Endodermal cell (in vitro differentiated cells): ENCODE results near the gene GALNT1. TPM values are rescaled to one million over a fixed set of nuclear protein-coding genes. Genes with fewer than 3 reads are reported as not detected.

Experiments
- DNase-seq: peaks from one replicate; pipeline ENCODE4 v3.0.0-alpha.2; 2017
- H3K27ac ChIP-seq: 2 replicates; pipeline ENCODE4 v1.5.1; 2013; ENCODE audit warnings: mild to moderate bottlenecking, low read depth, low read length, moderate library complexity
- H3K27me3 ChIP-seq: 2 replicates; pipeline ENCODE4 v1.6.1; 2013; ENCODE audit warnings: mild to moderate bottlenecking, low read length, moderate library complexity; ENCODE audit not compliant: insufficient read depth, control insufficient read depth, poor library complexity, severe bottlenecking
- H3K36me3 ChIP-seq: 2 replicates; pipeline ENCODE4 v1.7.0; 2013; ENCODE audit warnings: mild to moderate bottlenecking, low read length, moderate library complexity; ENCODE audit not compliant: control insufficient read depth, insufficient read depth
- H3K4me1 ChIP-seq: one replicate; pipeline ENCODE4 v1.7.0; 2013; ENCODE audit warnings: low read length; ENCODE audit not compliant: control insufficient read depth, insufficient read depth
- H3K4me3 ChIP-seq: 2 replicates; pipeline ENCODE4 v1.5.1; 2013; ENCODE audit warnings: mild to moderate bottlenecking, low read length, moderate library complexity
- H3K9ac ChIP-seq: 2 replicates; pipeline ENCODE4 v1.6.1; 2013; ENCODE audit warnings: mild to moderate bottlenecking, low read length, moderate library complexity; ENCODE audit not compliant: poor library complexity, severe bottlenecking; ENCODE audit errors: extremely low read depth
- H3K9me3 ChIP-seq: 2 replicates; pipeline ENCODE4 v1.6.1; 2013; ENCODE audit warnings: mild to moderate bottlenecking, low read length, moderate library complexity; ENCODE audit not compliant: control insufficient read depth
- H3K27ac Mint-ChIP-seq: 2 replicates; pipeline ENCODE4 v1.8.0; 2020; ENCODE audit warnings: mixed read lengths
- H3K27me3 Mint-ChIP-seq: 2 replicates; pipeline ENCODE4 v1.8.0; 2021; ENCODE audit warnings: mild to moderate bottlenecking, mixed read lengths; ENCODE audit not compliant: insufficient read depth
- H3K36me3 Mint-ChIP-seq: 2 replicates; pipeline ENCODE4 v1.8.0; 2020; ENCODE audit warnings: low read depth, mixed read lengths
- H3K4me1 Mint-ChIP-seq: 2 replicates; pipeline ENCODE4 v1.8.0; 2020; ENCODE audit warnings: mixed read lengths
- H3K4me3 Mint-ChIP-seq: 2 replicates; pipeline ENCODE4 v1.8.0; 2020; ENCODE audit warnings: mild to moderate bottlenecking, moderate library complexity, mixed read lengths
- H3K9me3 Mint-ChIP-seq: 2 replicates; pipeline ENCODE4 v1.8.0; 2020; ENCODE audit warnings: mild to moderate bottlenecking, mixed read lengths
- CTCF ChIP-seq: fragments of 200-600 bp; sonication (generic); conservative IDR thresholded peaks from 2 replicates; pipeline ENCODE4 v1.5.0; 2021; ENCODE audit warnings: antibody characterized with exemption, mild to moderate bottlenecking
- WGBS, 2 experiments: methylation state at CpG; one replicate each; pipeline versions ENCODE4 v1.1.5 to v1.1.7; 2013; ENCODE audit warnings: missing lambda C conversion rate in 2 of 2, mixed read lengths in 1 of 2; ENCODE audit not compliant: insufficient coverage in 1 of 2, insufficient read length in 1 of 2; 5-methylcytosine and 5-hydroxymethylcytosine counted together
- microRNA-seq: library from miRNA; unstranded; fragments of <30 nt; microRNA quantifications from one replicate; pipeline ENCODE4 v1.2.0, GENCODE V29; 2020; ENCODE audit warnings: borderline microRNAs expressed
- total RNA-seq, 2 donors: library from RNA; stranded (reverse); fragmentation: NEBNext Ultra II Directional in 1 of 2; extraction: Animal tissue kit (Norgen Biotek cat#: 25700) in 1 of 2; gene quantifications; 2 replicates in 1 of 2; 3 replicates in 1 of 2; pipeline ENCODE4 v1.2.1, GENCODE V29; 2021

GALNT1 gene
- total RNA-seq, 2 donors from 2014 or later: 82.5 to 102 TPM

GRCh38 chr18:35754464-35754863, 172.9 kb downstream of the GALNT1 start:
- no peak for TF ChIP-seq CTCF

GRCh38 chr18:35755369-35755768, 173.8 kb downstream of the GALNT1 start:
- no peak for TF ChIP-seq CTCF
- WGBS, 2 experiments: 94 to 96% methylated on average over 7 of the region's 7 CpGs
- no peak overlapping the region for H3K4me3 Mint-ChIP-seq
- Histone ChIP-seq H3K27me3 (no peaks in the 10 kb centered on the region), H3K4me3 (no peak overlapping the region), H3K9ac (no peak overlapping the region), H3K9me3 (peaks cover 23% of the 10 kb centered on the region), H3K4me1 (no peaks in the 10 kb centered on the region), H3K36me3 (no peaks in the 10 kb centered on the region), H3K27ac (no peak overlapping the region)
- no peak overlapping the region for H3K27ac Mint-ChIP-seq
- DNase-seq: no peak
- H3K27me3 Mint-ChIP-seq: peaks cover 2% of the 10 kb centered on the region
- H3K36me3 Mint-ChIP-seq: peaks cover 15% of the 10 kb centered on the region
- peaks cover 33% of the 10 kb centered on the region for H3K9me3 Mint-ChIP-seq
- peaks cover 14% of the 10 kb centered on the region for H3K4me1 Mint-ChIP-seq

More at GRCh38 chr18:35754464-35754863, 172.9 kb downstream of the GALNT1 start:
- Histone ChIP-seq H3K4me1 (no peaks in the 10 kb centered on the region), H3K36me3 (no peaks in the 10 kb centered on the region), H3K27ac (no peak overlapping the region), H3K4me3 (no peak overlapping the region), H3K9ac (no peak overlapping the region), H3K9me3 (peaks cover 16% of the 10 kb centered on the region), H3K27me3 (no peaks in the 10 kb centered on the region)
- Mint-ChIP-seq H3K9me3 (peaks cover 24% of the 10 kb centered on the region), H3K36me3 (peaks cover 13% of the 10 kb centered on the region), H3K4me3 (no peak overlapping the region), H3K27ac (no peak overlapping the region), H3K4me1 (peaks cover 19% of the 10 kb centered on the region), H3K27me3 (peaks cover 2% of the 10 kb centered on the region)
- no peak for DNase-seq
- 90 to 100% methylated on average over 1 to 4 of the region's 4 CpGs for WGBS, 2 experiments

- DNase-seq: peak; percentile 79
- no peaks in the 10 kb centered on the region for H3K27me3 ChIP-seq
- no peak overlapping the region for H3K27ac Mint-ChIP-seq
- peaks cover 41% of the 10 kb centered on the region for H3K9me3 Mint-ChIP-seq
- H3K4me1 Mint-ChIP-seq: peaks cover 9% of the 10 kb centered on the region
- 21 to 39% methylated on average over 3 to 4 of the region's 5 CpGs for WGBS, 2 experiments
- H3K4me3 Mint-ChIP-seq: no peak overlapping the region
- no peak overlapping the region for H3K27ac ChIP-seq
- H3K9ac ChIP-seq: no peak overlapping the region
- H3K9me3 ChIP-seq: peaks cover 23% of the 10 kb centered on the region
- H3K4me3 ChIP-seq: no peak overlapping the region
- H3K4me1 ChIP-seq: no peaks in the 10 kb centered on the region
- H3K36me3 Mint-ChIP-seq: peaks cover 15% of the 10 kb centered on the region
- TF ChIP-seq CTCF: peak; percentile 93
- peaks cover 2% of the 10 kb centered on the region for H3K27me3 Mint-ChIP-seq
- no peaks in the 10 kb centered on the region for H3K36me3 ChIP-seq
Measured at GRCh38 chr18:35756506-35757117, 175.1 kb downstream of the GALNT1 start.

Small RNAs within 50 kb of the gene (microRNA-seq; reads per million reads assigned to microRNA genes)
- gene MIR3975: not detected

Other genes starting within 250 kb of the GALNT1 start
- gene ZNF24, start 237.3 kb upstream of the GALNT1 start, total RNA-seq: 10 to 100 TPM; 74.7 to 92.1 TPM
- 1 to 10 TPM; 5.4 to 8.5 TPM for gene ZNF396, start 204.4 kb upstream of the GALNT1 start, total RNA-seq
- gene INO80C, start 83.8 kb upstream of the GALNT1 start, total RNA-seq: 10 to 100 TPM; 31.1 to 31.9 TPM